Heart left ventricle (tissue), 16 donors: ENCODE data around the gene CELA3A. TPM values are rescaled to one million over a fixed set of nuclear protein-coding genes. Genes with fewer than 3 reads are reported as not detected.
A peak's percentile ranks its signal among the peaks of the same experiment; 100 is the strongest.

ENCODE experiments used
- ATAC-seq, 4 donors: fragments of 200-7000 bp; cut with Tn5 transposase; one replicate each; pipeline ENCODE4 v1.9.1; 2020 to 2022; ENCODE audit warnings: moderate library complexity in 4 of 4, mild to moderate bottlenecking in 3 of 4, moderate number of reproducible peaks in 1 of 4
- DNase-seq, 5 donors: peaks; one replicate each; pipeline ENCODE4 v3.0.0-alpha.2; 2020
- H3K27ac ChIP-seq, 12 donors: fragments of 200-600 bp; sonication (generic) in 4 of 12; one replicate each; pipeline versions ENCODE4 v1.5.0 to v1.8.0; 2016 to 2022; ENCODE audit warnings: mild to moderate bottlenecking in 2 of 12
- H3K27me3 ChIP-seq, 9 donors: fragments of 200-600 bp; sonication (generic) in 2 of 9; one replicate each; pipeline versions ENCODE4 v1.5.1 to v1.8.0; 2016 to 2022; ENCODE audit warnings: mild to moderate bottlenecking in 3 of 9
- H3K36me3 ChIP-seq, 9 donors: fragments of 200-600 bp; sonication (generic) in 2 of 9; one replicate each; pipeline versions ENCODE4 v1.5.0 to v1.8.0; 2018 to 2022; ENCODE audit warnings: mild to moderate bottlenecking in 2 of 9
- H3K4me1 ChIP-seq, 12 donors: fragments of 200-600 bp; sonication (generic) in 4 of 12; one replicate each; pipeline versions ENCODE4 v1.5.0 to v1.8.0; 2016 to 2022; ENCODE audit warnings: mild to moderate bottlenecking in 3 of 12
- H3K4me3 ChIP-seq, 12 donors: fragments of 200-600 bp; sonication (generic) in 4 of 12; one replicate each; pipeline versions ENCODE4 v1.5.0 to v1.8.0; 2017 to 2022; ENCODE audit warnings: mild to moderate bottlenecking in 9 of 12, moderate library complexity in 4 of 12
- H3K9me3 ChIP-seq, 12 donors: fragments of 200-600 bp; sonication (generic) in 4 of 12; one replicate each; pipeline versions ENCODE4 v1.5.0 to v1.8.0; 2016 to 2022; ENCODE audit warnings: mild to moderate bottlenecking in 1 of 12
- POLR2A ChIP-seq, 2 donors: fragments of 450-650 bp; IDR thresholded peaks; one replicate each; pipeline ENCODE4 v1.6.1; 2017; ENCODE audit warnings: antibody characterized with exemption in 2 of 2, mild to moderate bottlenecking in 2 of 2, moderate library complexity in 2 of 2
- WGBS, 4 donors: extraction: QIAGEN DNeasy Blood & Tissue Kit in 2 of 4; methylation state at CpG; one replicate each; pipeline versions ENCODE4 v1.1.5 to v1.1.7; 2013 to 2018; 5-methylcytosine and 5-hydroxymethylcytosine counted together
- intact Hi-C, 10 donors: fragments of 100-400 bp; cut with DNase I; formaldehyde crosslinking; loops; one replicate each; pipeline versions ENCODE4 v1.11.1 to v1.14.2; 2022
- polyA plus RNA-seq, 2 donors: library from polyadenylated mRNA; stranded (reverse); fragments of 200-250 nt; gene quantifications; one replicate each; pipeline ENCODE4 v1.2.3, GENCODE V29; 2013
- total RNA-seq, 9 donors: library from RNA; depleted of rRNA in 2 of 9; stranded (reverse); fragments of >200 nt in 2 of 9; fragmentation: NEBNext Ultra II Directional in 3 of 9; extraction: Animal tissue kit (Norgen Biotek cat#: 25700) in 3 of 9; gene quantifications; one replicate each; pipeline versions ENCODE4 v1.1.0 to v1.2.4, GENCODE V29; 2016 to 2023
- TF ChIP-seq, protein P1 (sequence below), 12 donors: fragments of 200-600 bp; sonication (generic) in 4 of 12; IDR thresholded peaks; one replicate each; pipeline versions ENCODE4 v1.5.0 to v1.8.0; 2018 to 2022; ENCODE audit warnings: antibody characterized with exemption in 12 of 12, mild to moderate bottlenecking in 5 of 12
- donor health status: ischemic (EF 13 %, LVEDD 7.1; RV severe dilation, severe dysfunction).
- donor health status: healthy with polysubstance abuse.
- donor health status: DM: no; HTN: yes; CAD: no.
- donor health status: DM: no; HTN: no; CAD: no.
- donor health status: ischemic (EF 25% LVEDD 6.9; RV normal size, moderate dysfunction).
- donor health status: ischemic (EF 25% LVEDD 5.7; RV mildly dilated, moderate dysfunction).
- donor health status: healthy.
- donor health status: DM: yes; HTN: yes; CAD: no.
- donor health status: ischemic (EF 35%, LVEDD 5.7; RV mildly dilated, moderate dysfunction).
- donor health status: nonischemic (EF 11% LVEDD 7.7; RV severe dilation, severe dysfunction).
- donor health status: DM: yes; HTN: yes; CAD: no.
- donor health status: PGD.
- donor health status: ischemic (EF 29% LVEDD 5.4; RV normal size, mild dysfunction).
- donor health status: nonischemic (EF 23%, LVEDD 6.1; RV moderate dilation, normal function).

The CELA3A gene
- total and polyA plus RNA-seq, 11 donors, result 0.68 to 4.8 (median 3.1) TPM; not detected in 6

DNA sequence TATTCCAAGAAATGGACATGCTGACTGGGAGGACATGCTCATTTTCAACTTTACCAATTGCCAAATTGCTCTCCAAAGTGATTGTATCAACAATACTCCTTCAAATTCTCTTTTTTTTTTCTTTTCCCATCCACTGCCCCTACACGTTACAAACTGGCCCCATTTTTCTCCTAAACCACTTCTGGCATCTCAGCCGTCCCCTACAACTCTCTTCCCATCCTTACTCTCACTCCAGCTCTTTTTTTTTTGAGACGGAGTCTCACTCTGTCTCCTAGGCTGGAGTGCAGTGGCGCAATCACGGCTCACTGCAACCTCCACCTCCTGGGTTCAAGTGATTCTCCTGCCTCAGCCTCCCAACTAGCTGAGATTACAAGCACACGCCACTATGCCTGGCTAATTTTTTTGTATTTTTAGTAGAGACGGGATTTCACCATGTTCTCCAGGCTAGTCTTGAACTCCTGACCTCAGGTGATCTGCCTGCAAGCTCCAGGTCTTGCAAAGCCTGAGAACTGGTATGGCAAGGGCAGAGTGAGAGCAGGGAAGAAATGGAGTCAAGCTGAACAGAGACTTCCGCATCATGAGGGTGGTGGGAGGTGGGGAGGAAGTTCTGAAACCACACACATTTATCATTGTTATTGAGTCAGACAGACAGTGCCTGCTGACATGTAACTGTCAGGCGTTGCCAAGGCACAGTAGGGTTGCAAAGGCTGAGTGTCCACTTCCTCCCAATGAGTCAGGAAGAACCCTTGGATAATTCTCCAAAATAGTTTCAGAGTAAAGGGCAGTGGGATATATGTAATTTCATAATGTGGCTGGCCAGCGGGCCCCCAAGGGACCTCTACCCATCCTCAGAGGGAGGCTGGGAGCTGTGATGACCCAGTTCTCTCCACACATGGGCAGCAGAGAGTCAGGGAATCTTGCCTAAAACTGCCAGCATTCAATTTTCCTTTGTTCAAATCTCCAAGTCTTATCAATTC is 17.4 kb downstream of the CELA3A start:
- Histone ChIP-seq H3K36me3 (no peaks in the 10 kb centered on the region), H3K27ac (peak overlapping the region in 1 of 12 donors; percentile 89), H3K4me1 (peaks cover 0 to 19% (median 0%) of the 10 kb centered on the region in 12 donors), H3K27me3 (no peaks in the 10 kb centered on the region), H3K4me3 (peak overlapping the region in 1 of 12 donors; percentile 23), H3K9me3 (no peaks in the 10 kb centered on the region)
- 61 to 66% (median 64%) methylated on average over 10 of the region's 10 CpGs for WGBS, 4 donors
- no peak for TF ChIP-seq POLR2A (IDR thresholded peaks at IDR 0.05)
- TF ChIP-seq, protein P1, sequence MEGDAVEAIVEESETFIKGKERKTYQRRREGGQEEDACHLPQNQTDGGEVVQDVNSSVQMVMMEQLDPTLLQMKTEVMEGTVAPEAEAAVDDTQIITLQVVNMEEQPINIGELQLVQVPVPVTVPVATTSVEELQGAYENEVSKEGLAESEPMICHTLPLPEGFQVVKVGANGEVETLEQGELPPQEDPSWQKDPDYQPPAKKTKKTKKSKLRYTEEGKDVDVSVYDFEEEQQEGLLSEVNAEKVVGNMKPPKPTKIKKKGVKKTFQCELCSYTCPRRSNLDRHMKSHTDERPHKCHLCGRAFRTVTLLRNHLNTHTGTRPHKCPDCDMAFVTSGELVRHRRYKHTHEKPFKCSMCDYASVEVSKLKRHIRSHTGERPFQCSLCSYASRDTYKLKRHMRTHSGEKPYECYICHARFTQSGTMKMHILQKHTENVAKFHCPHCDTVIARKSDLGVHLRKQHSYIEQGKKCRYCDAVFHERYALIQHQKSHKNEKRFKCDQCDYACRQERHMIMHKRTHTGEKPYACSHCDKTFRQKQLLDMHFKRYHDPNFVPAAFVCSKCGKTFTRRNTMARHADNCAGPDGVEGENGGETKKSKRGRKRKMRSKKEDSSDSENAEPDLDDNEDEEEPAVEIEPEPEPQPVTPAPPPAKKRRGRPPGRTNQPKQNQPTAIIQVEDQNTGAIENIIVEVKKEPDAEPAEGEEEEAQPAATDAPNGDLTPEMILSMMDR (IDR thresholded peaks at IDR 0.05), result no peak
- intact Hi-C loops, result no loop called here
- ATAC-seq, result peak; percentile 53 to 88 (median 66)
- DNase-seq, result peak in 4 of 5 donors; percentile 26 to 48 (median 37)

DNA sequence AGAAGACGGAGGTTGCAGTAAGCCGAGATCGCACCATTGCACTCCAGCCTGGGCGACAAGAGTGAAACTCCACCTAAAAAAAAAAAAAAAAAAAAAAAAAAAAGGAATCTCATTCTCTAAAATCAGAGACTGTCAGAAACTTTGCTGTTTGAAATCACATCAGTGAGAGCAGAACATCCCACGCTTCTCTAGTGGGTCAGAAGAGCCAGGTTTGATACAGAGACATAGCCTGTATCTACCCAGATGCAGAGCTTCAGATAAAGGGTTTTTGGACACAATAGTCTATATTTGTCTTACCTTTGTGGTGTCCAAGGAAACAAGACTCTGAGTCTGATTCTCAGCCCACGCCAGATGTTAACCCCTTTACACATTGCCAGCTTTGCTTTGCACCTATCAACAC is 19.6 kb downstream of the CELA3A start:
- no peaks in the 10 kb centered on the region for H3K27me3 ChIP-seq
- intact Hi-C loops, result no loop called here
- WGBS, 4 donors, result 81 to 92% (median 88%) methylated on average over 6 of the region's 6 CpGs

DNA sequence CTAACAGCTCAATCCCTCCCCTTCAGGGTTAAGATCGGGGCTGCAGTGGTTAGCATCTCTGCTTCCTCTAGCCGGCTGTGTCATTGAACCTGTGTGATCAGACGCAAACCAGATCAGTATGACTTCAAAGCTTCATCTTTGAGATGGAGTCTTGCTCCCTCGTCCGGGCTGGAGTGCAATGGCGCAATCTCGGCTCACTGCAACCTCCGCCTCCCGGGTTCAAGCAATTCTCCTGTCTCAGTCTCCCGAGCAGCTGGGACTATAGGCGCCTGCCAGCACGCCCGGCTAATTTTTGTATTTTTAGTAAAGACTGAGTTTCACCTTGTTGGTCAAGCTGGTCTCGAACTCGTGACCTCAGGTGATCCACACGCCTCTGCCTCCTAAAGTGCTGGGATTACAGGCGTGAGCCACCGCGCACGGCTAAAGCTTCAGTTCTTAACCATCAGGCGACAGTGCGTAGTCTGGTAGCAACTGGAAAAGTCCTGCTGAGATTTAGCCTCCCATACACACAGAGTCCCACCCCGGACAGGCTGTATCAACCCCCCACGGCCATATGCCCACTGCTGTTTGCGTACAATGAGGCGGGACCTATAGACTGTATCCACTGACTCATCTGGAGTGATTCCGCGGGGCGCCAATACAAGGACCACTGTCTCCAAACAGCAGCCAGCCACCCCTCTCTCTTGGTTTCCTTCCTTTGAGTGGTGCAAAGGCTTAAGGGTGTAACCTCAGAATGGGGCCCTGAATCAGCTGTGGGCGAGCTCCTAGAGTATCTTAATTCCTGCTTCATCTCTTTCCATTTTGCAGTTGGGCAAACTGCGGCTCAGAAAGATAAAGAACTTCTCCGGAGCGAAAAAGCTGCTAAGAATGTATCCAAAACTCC is 23.3 kb downstream of the CELA3A start:
- no peaks in the 10 kb centered on the region for H3K27me3 ChIP-seq
- peak; percentile 56 to 70 (median 68) for ATAC-seq
- intact Hi-C loops, result loop anchor here in 2 of 10 donors (2.0 kb wide), 1 partner anchor 28 kb away; the partner anchor contains the start of gene CDC42 (in 2 of the 2)
- peak overlapping the region; percentile 64 to 99 (median 96) for H3K4me3 ChIP-seq
- H3K27ac ChIP-seq, result peak overlapping the region; percentile 93 to 100 (median 99)
- WGBS, 4 donors, result 0 to 2% (median 1%) methylated on average over 30 to 33 of the region's 33 CpGs
- H3K4me1 ChIP-seq, result peaks cover 0 to 25% (median 13%) of the 10 kb centered on the region in 12 donors
- H3K9me3 ChIP-seq, result no peaks in the 10 kb centered on the region
- TF ChIP-seq, protein P1 (IDR thresholded peaks at IDR 0.05), result peak in 3 of 12 donors; percentile 11 to 19 (median 16)
- no peak for TF ChIP-seq POLR2A (IDR thresholded peaks at IDR 0.05)
- peaks cover 0 to 6% (median 0%) of the 10 kb centered on the region in 9 donors for H3K36me3 ChIP-seq
- peak; percentile 59 to 70 (median 66) for DNase-seq

More for the DNA sequence above, 19.6 kb downstream of the CELA3A start:
- TF ChIP-seq, protein P1 (IDR thresholded peaks at IDR 0.05), result no peak
- TF ChIP-seq POLR2A (IDR thresholded peaks at IDR 0.05), result no peak
- Histone ChIP-seq H3K9me3 (no peaks in the 10 kb centered on the region), H3K4me1 (peaks cover 0 to 30% (median 8%) of the 10 kb centered on the region in 12 donors), H3K4me3 (no peak overlapping the region), H3K27ac (no peak overlapping the region), H3K36me3 (no peaks in the 10 kb centered on the region)
- DNase-seq (no peak), ATAC-seq (no peak)
